Lower leg skin (tissue), 3 donors: ENCODE data around the gene KRT1.

Experiments used
- POLR2A ChIP-seq, 2 donors: fragments of 450-650 bp; IDR thresholded peaks; one replicate each; pipeline ENCODE4 v1.6.1; 2016 to 2017; ENCODE audit warnings: antibody characterized with exemption in 2 of 2, mild to moderate bottlenecking in 1 of 2, moderate library complexity in 1 of 2
- TF ChIP-seq, protein P1 (sequence below), 3 donors: fragments of 450-650 bp; IDR thresholded peaks; one replicate each; pipeline ENCODE4 v1.5.1; 2016; ENCODE audit warnings: antibody characterized with exemption in 3 of 3, mild to moderate bottlenecking in 3 of 3, moderate library complexity in 2 of 3

DNA sequence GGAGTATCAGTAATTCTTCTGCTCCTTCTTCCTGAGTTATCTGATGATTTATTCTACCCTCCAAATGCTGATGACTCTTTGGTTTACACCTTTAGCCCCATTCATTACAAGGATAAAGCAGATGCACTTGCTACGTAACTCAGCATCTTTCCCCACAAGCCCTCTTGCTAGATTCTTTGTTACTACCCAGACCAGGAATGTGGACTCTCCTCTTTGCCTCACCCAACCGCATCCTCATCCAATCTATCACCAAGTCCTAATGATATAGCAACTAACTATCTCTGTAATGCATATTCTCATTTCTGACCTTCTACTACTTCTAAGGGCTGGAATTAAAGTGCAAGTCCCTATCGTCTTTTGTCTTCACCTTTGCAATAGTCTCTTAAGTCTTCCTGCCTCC lies 9.2 kb downstream of the KRT1 start:
- TF ChIP-seq, protein P1, sequence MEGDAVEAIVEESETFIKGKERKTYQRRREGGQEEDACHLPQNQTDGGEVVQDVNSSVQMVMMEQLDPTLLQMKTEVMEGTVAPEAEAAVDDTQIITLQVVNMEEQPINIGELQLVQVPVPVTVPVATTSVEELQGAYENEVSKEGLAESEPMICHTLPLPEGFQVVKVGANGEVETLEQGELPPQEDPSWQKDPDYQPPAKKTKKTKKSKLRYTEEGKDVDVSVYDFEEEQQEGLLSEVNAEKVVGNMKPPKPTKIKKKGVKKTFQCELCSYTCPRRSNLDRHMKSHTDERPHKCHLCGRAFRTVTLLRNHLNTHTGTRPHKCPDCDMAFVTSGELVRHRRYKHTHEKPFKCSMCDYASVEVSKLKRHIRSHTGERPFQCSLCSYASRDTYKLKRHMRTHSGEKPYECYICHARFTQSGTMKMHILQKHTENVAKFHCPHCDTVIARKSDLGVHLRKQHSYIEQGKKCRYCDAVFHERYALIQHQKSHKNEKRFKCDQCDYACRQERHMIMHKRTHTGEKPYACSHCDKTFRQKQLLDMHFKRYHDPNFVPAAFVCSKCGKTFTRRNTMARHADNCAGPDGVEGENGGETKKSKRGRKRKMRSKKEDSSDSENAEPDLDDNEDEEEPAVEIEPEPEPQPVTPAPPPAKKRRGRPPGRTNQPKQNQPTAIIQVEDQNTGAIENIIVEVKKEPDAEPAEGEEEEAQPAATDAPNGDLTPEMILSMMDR (IDR thresholded peaks at IDR 0.05), result no peak
- TF ChIP-seq POLR2A (IDR thresholded peaks at IDR 0.05), result no peak
